ENCODE results near the gene HINT3.
A peak's percentile ranks its signal among the peaks of the same experiment; 100 is the strongest.
"Not testable (repeated sequence)": the region's sequence is repeated elsewhere in the genome, so short reads cannot be mapped to it uniquely, and the experiment has no call there.

The HINT3 gene

GRCh38 chr6:125940247-125941041 is 16.1 kb upstream of the HINT3 start:
- no peak for DNase-seq

GRCh38 chr6:125942672-125943527 is 13.7 kb upstream of the HINT3 start:
- DNase-seq = no peak

DNA sequence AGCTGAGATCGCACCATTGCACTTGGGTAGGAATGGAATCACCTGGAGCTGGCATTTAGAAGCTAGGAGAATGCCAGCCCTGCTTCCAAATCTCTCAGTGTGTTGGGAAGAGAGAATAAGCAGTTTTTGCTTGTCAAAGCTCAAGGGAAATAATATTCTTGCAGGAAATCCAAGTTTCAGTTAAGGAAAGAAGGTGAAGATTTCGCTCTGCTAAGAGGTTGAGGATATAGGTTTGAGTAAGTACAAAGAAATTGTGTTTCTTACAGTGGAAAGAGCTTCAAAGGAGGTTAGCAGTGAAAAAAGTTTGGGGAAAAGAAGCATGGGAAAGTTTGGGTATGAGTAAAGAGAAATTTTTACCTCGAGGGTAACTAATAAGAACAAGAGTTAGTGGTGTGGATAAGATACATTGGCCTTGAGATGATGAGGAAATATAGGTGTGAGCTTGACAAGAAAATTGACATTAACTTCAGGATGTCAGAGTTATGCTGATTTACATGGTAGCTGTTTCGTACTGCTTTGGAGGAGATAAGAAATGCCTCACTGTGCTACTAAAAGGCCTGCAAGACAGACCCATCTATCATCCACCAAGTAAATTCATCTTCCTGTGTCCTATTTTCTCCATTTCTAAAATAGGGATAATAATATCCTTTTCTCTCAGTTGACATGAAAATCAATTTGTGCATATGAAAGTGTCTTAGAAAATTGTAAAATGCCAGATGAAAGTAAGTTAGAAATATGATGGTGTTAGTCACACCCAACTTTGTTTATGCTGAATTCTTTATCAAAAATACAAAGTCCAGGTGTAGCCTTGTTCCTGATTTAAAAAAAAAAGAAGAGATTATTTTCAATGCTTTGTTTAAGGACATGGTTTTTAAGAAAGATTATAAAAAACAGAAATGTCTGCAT is 12.8 kb upstream of the HINT3 start:
- DNase-seq = no peak

- DNase-seq = no peak
Measured at GRCh38 chr6:125944434-125944816, 12.1 kb upstream of the HINT3 start.

- no peak for DNase-seq
Measured at GRCh38 chr6:125944896-125945295, 11.7 kb upstream of the HINT3 start.

DNA sequence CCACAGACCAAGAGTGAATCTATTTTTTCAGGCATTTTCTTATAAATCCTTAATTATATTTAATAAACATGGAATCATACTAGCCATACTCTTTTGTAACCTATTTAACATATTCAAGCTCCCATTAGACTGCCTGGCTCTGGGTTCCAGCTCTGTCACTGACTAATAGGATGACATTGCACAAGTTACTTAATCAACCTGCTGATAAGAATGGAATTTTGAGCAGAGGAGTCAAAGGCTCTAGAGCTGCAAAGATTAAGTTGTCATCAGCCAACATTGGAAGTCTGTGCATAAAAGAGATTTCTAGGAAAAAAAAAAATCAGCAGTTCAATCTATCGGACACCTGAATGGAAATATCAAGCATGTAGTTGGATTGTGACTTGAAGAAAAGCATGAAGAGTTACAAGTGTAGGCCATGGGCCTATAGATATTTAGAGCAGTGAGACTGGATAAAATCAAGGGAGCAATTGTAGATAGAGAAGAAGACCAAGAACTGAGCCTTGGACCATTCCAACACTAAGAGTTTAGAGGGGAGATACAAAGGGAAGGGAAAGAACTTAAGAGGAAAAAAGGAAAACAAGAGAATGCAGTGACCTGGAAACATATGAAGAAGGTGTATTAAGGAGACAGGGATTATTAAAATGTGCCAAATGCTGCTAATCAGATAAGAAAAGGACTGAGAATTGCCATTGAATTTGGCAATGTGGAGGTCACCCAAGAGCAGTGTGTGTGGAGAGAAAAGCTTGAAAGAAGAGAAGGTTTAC is 11.0 kb upstream of the HINT3 start:
- DNase-seq = no peak

DNA sequence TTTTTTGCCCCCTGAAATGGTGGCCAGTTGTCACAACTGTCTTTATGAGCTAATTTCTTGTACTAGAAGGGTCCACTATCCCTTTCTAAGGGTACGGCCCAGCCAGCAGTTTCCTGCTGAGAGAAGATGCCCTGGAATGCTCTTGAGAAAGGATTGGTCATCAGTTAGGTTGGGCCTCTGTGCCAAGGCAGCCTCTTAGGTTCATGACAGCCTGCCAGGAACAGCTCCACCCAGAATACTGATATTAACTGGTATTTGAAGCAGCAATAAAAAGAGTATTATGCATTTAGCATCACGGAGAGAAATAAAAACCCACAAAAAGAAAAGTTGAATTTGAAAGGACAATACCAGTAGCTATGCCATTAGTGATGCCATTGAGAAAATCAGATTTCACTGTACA is 9.0 kb upstream of the HINT3 start:
- no peak for DNase-seq

- DNase-seq = no peak
Measured at GRCh38 chr6:125948455-125948854, 8.1 kb upstream of the HINT3 start.

- DNase-seq = no peak
Measured at GRCh38 chr6:125949069-125949468, 7.5 kb upstream of the HINT3 start.

DNA sequence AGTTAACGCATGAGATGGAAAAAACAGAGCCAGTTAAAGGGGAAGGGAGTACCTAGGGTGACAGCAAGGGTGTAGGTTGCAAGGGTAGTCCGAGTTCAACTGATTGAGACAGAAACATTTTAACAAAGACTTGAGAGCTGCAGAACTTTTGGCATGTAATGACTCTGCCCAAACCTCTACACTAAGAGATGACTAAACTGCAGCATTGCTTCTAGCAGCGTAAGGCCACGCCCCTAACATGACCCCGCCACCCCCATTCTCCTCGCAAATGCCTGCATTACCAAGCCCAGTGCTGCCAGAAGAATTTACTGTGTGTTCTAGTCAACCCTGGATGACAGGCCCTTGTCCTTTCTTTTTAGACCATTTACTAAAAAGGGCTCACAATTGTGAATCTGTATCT is 6.3 kb upstream of the HINT3 start:
- peak; percentile 38 for DNase-seq

GRCh38 chr6:125950716-125951115 is 5.9 kb upstream of the HINT3 start:
- not testable (repeated sequence) for DNase-seq

DNA sequence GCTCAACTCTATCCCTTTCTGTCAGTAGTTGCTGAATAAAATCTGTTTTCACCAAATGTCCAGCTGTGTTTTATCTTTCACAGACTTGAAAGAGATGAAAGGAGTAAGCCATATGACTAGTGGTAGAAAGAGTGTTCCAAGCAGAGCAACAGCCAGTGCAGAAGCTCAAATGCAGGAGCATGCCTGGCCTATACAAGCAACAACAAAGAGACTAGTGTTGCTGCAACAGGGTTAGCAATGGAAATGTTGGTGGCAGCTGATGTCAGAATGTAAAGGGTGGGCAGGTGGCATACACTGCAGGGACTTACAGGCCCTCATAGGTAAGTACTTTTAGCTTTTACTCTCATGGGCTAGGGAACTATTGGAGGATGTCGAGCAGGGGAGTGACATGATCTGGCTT is 5.2 kb upstream of the HINT3 start:
- no peak for DNase-seq

DNA sequence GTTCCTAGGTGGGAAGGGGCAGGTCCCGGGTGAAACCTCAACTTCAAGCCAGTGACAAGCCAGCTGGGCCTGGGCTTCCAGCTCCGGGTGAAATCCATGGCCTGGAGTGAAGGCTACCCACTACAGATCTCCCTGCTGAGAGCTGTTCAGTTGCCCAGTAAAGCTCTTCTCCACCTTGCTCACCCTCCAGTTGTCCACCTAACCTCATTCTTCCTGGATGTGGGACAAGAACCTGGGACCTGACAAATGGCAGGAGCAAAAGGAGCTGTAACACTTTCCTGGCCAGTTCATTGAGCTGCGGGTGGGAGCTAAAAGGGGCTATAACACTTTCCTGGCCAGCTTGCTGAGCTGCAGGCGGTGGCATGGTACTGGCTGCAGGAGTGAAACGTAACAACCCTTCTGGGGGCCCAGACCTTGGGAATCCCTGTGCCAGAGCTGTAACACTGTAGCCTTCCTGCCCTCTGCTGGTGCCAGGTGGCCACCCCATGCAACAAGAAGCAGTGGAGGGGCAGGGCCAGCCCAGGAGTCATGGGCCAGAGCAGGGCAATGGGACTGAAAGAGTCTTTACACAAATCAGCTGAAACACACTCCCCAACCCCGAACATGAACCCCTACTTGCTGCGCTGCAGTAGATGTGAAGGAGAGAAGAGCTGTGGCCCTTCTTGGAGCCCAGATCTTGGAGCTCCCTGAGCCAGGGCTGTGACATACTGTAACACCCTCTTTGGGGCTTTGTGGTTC is 3.6 kb upstream of the HINT3 start:
- peak; percentile 46 for DNase-seq

DNA sequence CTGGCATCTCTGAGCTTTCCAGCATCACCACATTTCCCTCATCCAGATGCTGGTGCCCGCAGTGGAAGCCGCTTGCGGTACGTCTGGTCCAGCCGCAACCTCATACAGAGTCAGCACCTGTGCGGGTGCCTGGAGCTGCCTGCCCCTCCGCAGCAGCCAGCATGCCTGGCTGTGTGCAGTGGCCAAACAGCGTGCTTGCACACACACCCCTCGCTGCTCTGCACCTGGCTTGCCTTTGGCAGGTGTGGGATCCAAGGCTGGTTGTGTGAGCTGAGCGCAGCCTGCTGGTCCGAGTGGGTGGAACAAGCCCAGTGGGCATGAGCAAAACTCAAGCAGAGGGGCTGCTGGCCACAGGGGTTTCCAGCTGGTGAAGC is 3.1 kb upstream of the HINT3 start:
- DNase-seq = no peak

DNA sequence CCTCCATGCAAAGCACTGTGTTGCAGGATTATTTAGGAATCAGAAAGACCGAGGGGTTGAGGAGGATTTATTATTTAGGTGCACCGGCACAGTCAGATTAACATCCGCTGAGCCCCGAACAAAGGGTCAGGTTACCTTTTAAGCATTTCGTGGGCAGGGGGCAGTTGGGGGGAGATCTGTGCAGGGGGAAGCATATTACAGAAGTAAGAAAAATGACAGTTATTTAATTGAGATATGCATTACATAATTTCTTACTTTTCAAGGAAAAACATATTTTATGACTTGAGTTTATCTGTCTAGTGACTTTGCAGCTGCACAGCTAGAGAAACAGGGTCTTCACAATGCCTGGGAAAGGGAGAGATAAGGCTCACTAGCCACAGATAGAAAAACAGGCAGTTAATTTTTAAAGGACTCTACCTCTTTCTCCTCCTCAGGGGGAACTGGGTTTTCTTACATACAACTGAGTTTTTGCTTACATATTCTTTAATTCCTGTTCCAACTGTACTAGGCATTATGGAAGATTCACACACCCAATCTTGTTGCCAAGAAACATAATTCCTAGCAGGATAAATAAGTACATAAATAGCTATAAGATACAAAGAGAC is 1.7 kb upstream of the HINT3 start:
- DNase-seq = no peak

GRCh38 chr6:125955973-125956372 is 597 bp upstream of the HINT3 start:
- no peak for DNase-seq

- no peak for DNase-seq
Measured at GRCh38 chr6:125957391-125957693, 772 bp downstream of the HINT3 start.

DNA sequence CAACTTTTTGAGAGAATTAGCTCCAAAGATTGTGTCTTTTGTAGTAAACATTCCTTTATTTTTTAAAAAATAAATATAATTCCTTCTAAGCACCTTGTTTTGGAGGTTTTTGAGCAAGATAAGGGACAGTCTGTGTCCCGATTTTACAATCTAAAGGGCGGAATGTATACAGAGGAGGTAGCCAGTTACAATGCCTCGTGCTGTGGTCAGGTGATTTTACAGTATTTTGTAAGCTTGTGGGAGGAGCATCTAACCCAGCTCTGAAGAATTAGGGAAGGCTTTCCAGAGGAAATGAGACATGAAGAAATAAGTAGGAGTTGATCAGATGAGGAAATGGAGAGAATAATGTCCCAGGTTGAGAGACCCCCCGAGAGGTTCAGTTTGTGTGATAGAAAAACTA is 1.3 kb downstream of the HINT3 start:
- DNase-seq = no peak

DNA sequence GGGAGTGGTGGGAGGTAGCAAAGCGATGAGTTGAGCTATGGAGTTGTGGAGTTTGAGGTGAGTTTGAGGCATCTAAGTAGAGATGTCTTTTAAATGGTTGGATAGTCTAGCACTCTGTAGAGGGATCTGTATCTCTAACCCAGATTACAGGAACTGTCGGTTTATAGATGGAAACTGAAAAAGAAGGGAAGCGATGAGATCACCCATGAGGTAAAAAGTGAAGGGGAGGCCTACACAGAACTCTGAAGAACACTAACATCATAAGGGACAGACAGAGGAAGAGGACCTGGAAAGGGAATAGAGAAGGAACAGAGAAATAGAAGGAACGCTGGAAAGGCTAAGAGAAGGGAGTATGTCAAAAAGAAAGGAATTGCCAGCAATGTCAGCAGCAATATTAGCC is 2.5 kb downstream of the HINT3 start:
- no peak for DNase-seq

GRCh38 chr6:125961117-125961516 is 4.5 kb downstream of the HINT3 start:
- DNase-seq = no peak

DNA sequence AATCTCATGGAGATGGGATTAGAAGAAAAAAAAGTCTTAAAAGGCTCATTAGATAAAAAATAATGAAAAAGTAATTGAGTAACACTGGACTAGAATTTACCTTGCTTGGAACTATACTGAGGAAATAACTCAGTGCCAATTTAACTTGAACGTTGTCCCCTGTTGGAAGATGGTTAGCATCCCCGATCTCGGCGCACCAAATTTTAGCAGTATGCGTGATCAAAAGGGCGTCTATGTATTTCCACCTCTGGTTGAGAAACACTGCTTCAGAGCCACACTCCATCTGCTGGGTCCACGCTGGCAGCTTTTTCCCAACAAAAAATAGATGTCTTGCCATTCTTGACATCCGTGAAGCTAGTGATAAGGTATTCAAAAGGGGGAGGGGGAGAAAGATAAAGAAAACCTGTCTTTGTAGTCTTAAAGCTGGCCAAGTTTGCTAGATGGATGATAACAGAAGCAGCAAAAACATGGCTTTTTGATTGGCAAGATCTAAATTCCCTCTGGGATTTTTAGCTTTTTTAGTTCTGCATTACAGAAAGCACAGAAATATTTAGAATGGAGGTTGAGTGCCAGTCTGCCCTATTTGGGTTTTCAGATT is 6.4 kb downstream of the HINT3 start:
- no peak for DNase-seq
